Endothelial cell (in vitro differentiated cells): ENCODE results near the gene GALNT8. TPM values are rescaled to one million over a fixed set of nuclear protein-coding genes. Genes with fewer than 3 reads are reported as not detected.

Source experiments
- DNase-seq: peaks from one replicate; pipeline ENCODE4 v3.0.0; 2021; ENCODE audit warnings: low spot score
- H3K27ac Mint-ChIP-seq: one replicate; pipeline ENCODE4 v1.8.0; 2021; ENCODE audit warnings: mixed read lengths, inconsistent platforms; ENCODE audit not compliant: unreplicated experiment
- H3K27me3 Mint-ChIP-seq: one replicate; pipeline ENCODE4 v1.8.0; 2021; ENCODE audit warnings: mild to moderate bottlenecking, moderate library complexity, mixed read lengths, inconsistent platforms; ENCODE audit not compliant: unreplicated experiment
- H3K36me3 Mint-ChIP-seq: one replicate; pipeline ENCODE4 v1.8.0; 2021; ENCODE audit warnings: mild to moderate bottlenecking, low read depth, mixed read lengths, inconsistent platforms; ENCODE audit not compliant: unreplicated experiment
- H3K4me1 Mint-ChIP-seq: one replicate; pipeline ENCODE4 v1.8.0; 2021; ENCODE audit warnings: mild to moderate bottlenecking, mixed read lengths, inconsistent platforms; ENCODE audit not compliant: unreplicated experiment
- H3K4me3 Mint-ChIP-seq: one replicate; pipeline ENCODE4 v1.8.0; 2021; ENCODE audit warnings: mild to moderate bottlenecking, mixed read lengths, inconsistent platforms; ENCODE audit not compliant: unreplicated experiment
- H3K9me3 Mint-ChIP-seq: one replicate; pipeline ENCODE4 v1.8.0; 2021; ENCODE audit warnings: mixed read lengths, inconsistent platforms; ENCODE audit not compliant: unreplicated experiment
- CTCF ChIP-seq: fragments of 200-600 bp; sonication (generic); IDR thresholded peaks from one replicate; pipeline ENCODE4 v1.5.0; 2021; ENCODE audit warnings: antibody characterized with exemption; ENCODE audit not compliant: unreplicated experiment
- total RNA-seq: library from RNA; stranded (reverse); fragmentation: NEBNext Ultra II Directional; extraction: Animal tissue kit (Norgen Biotek cat#: 25700); gene quantifications from one replicate; pipeline ENCODE4 v1.2.1, GENCODE V29; 2021; ENCODE audit not compliant: unreplicated experiment

Gene GALNT8
- total RNA-seq, 1 donor from 2014 or later: 31.6 TPM

- TF ChIP-seq CTCF: no peak
- Mint-ChIP-seq H3K4me1 (no peaks in the 10 kb centered on the region), H3K4me3 (no peak overlapping the region), H3K27me3 (no peaks in the 10 kb centered on the region), H3K27ac (no peak overlapping the region), H3K36me3 (no peaks in the 10 kb centered on the region), H3K9me3 (no peaks in the 10 kb centered on the region)
- no peak for DNase-seq
These were observed 48.9 kb downstream of the GALNT8 start for GRCh38 chr12:4769073-4769472.

- TF ChIP-seq CTCF: no peak
- DNase-seq: no peak
- H3K4me1 Mint-ChIP-seq: no peaks in the 10 kb centered on the region
- no peak overlapping the region for H3K4me3 Mint-ChIP-seq
- H3K36me3 Mint-ChIP-seq: no peaks in the 10 kb centered on the region
- H3K27me3 Mint-ChIP-seq: no peaks in the 10 kb centered on the region
- H3K27ac Mint-ChIP-seq: no peak overlapping the region
- no peaks in the 10 kb centered on the region for H3K9me3 Mint-ChIP-seq
These were observed 51.2 kb downstream of the GALNT8 start for GRCh38 chr12:4771172-4771959.

GRCh38 chr12:4771960-4772566 lies 51.9 kb downstream of the GALNT8 start:
- Mint-ChIP-seq H3K4me3 (no peak overlapping the region), H3K9me3 (no peaks in the 10 kb centered on the region), H3K36me3 (no peaks in the 10 kb centered on the region), H3K27me3 (no peaks in the 10 kb centered on the region), H3K4me1 (no peaks in the 10 kb centered on the region), H3K27ac (no peak overlapping the region)
- no peak for TF ChIP-seq CTCF
- no peak for DNase-seq

- DNase-seq: no peak
- H3K27ac Mint-ChIP-seq: no peak overlapping the region
These were observed 55.7 kb downstream of the GALNT8 start for GRCh38 chr12:4775936-4776335.

More at GRCh38 chr12:4775936-4776335, 55.7 kb downstream of the GALNT8 start:
- Mint-ChIP-seq H3K9me3 (no peaks in the 10 kb centered on the region), H3K4me1 (no peaks in the 10 kb centered on the region), H3K27me3 (no peaks in the 10 kb centered on the region), H3K4me3 (no peak overlapping the region), H3K36me3 (no peaks in the 10 kb centered on the region)
- TF ChIP-seq CTCF: no peak
